Measurements from ENCODE around the gene SGCB. TPM values are rescaled to one million over a fixed set of nuclear protein-coding genes. Genes with fewer than 3 reads are reported as not detected.
A peak's percentile ranks its signal among the peaks of the same experiment; 100 is the strongest.

Gene SGCB
- total RNA-seq, 1 donor, result 1.4 TPM

DNA sequence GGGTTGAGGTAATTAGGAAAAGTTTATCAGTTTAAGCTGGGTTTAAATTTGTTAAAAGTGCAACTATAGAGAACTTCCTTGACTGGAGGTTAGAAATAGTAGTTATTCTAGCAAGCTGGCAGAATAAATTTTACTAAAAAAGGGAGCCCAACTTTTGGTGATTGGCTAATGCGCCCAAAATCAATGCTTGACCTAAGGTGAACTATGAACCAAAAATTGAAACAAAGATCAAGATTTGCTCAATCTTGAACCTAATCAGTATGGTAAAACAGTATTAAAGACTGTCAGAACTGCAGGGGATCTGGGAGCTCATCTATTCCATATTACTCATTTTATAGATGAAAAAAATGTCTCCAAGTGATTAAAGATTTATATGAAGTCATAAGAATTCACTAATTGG, 6.9 kb upstream of the SGCB start:
- no peak overlapping the region for H3K4me3 ChIP-seq (ENCODE audit: low read length)
- peaks cover 59% of the 10 kb centered on the region for H3K27me3 ChIP-seq (ENCODE audit: insufficient read depth, low read length)
- no peaks in the 10 kb centered on the region for H3K9me3 ChIP-seq (ENCODE audit: low read depth, low read length)
- H3K4me1 ChIP-seq (ENCODE audit: insufficient read depth, low read length), result no peaks in the 10 kb centered on the region

DNA sequence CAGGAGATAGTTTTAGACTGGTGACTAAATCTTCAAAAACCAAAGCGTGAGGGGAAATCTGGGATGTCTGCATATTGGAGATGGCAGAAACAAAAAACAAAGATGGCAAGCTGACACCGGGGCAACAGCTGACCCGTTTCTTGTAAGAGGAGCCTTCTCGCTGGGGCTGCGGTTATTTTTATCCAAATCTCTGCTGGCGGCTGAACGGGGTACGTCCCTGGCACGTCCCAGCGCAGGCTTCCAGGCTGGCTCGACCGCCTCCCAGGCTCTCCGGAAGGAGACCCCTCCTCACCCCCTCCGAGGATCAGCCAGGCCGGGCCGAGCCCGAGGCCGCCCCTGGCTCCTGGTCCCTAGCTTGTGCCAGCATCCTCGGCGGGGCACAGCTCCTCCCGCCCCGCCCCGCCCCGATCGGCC, 403 bp downstream of the SGCB start:
- Histone ChIP-seq H3K27me3 (ENCODE audit: insufficient read depth, low read length) (peaks cover 45% of the 10 kb centered on the region), H3K9me3 (ENCODE audit: low read depth, low read length) (no peaks in the 10 kb centered on the region), H3K4me1 (ENCODE audit: insufficient read depth, low read length) (peaks cover 7% of the 10 kb centered on the region), H3K4me3 (ENCODE audit: low read length) (peak overlapping the region; percentile 36)

DNA sequence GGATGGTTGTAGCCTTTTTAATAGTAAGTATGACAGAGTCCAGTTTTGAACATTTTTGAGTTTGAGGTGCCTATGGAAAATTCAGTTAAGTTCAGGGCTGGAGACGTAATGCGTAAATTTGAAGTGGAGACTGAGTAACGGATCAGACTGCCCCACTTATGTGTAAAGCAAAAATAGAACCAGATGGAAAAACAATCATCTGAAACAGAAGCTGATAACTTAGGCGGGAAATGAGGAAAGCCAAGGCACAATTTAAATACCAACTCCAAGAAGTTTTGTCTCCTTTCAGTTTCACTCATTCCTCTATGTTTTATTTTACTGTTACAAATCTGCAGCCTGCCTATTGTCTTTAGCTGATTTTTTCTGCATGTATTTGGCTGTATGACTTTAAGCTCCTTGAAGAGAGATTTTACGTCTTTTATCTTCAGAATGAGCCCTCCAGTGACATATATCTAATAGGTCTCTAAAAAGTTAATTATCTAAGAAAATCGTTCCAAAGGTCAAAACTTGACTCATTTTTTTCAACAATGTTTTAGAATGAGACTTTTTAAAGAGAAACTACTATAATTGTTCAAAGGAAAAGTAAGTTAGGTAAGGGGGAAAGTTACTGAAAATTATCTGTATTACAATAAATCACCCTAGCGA, 1.1 kb downstream of the SGCB start:
- Histone ChIP-seq H3K9me3 (ENCODE audit: low read depth, low read length) (no peaks in the 10 kb centered on the region), H3K4me3 (ENCODE audit: low read length) (no peak overlapping the region), H3K4me1 (ENCODE audit: insufficient read depth, low read length) (peaks cover 7% of the 10 kb centered on the region), H3K27me3 (ENCODE audit: insufficient read depth, low read length) (peaks cover 40% of the 10 kb centered on the region)

DNA sequence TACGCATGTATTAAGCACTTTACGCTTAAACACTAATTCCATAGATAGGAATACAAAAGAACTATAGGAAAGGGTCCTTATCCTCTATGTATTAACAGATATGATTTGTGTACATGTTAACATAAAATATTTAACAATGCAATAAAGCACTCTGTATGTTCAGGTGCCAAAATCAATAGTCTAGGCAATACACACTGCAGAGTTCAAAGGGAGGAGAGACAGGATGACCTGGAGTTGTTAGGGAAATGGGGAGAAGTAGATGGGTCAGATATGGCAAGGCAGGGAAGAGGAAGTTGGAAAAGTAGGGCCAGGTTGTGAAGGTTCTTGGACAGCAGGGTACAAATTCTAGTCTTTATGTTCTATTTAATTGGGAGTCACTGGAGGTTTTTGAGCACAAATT, 2.9 kb downstream of the SGCB start:
- no peaks in the 10 kb centered on the region for H3K9me3 ChIP-seq (ENCODE audit: low read depth, low read length)
- H3K27me3 ChIP-seq (ENCODE audit: insufficient read depth, low read length), result peaks cover 29% of the 10 kb centered on the region
- H3K4me1 ChIP-seq (ENCODE audit: insufficient read depth, low read length), result peaks cover 7% of the 10 kb centered on the region
- H3K4me3 ChIP-seq (ENCODE audit: low read length), result no peak overlapping the region

DNA sequence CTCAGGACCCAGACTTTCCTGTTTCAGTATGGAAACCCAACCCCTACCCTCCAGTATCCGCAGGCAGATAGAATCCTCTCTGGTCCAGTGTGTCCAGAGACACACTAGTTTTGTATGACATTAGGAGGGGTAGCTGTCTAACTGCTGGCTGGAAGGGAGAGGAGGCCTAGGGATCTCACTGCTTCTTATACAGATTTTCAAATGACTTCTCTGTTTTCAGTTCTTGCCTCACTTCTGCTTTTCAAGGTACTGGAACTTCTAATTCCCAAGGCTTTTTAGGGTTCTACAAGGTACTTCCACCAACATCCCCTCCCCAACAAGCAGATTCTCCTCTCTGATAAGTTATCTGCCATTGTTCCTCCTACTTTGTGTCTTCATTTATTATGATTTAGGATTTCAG, 6.1 kb downstream of the SGCB start:
- Histone ChIP-seq H3K9me3 (ENCODE audit: low read depth, low read length) (no peaks in the 10 kb centered on the region), H3K27me3 (ENCODE audit: insufficient read depth, low read length) (peaks cover 6% of the 10 kb centered on the region), H3K4me1 (ENCODE audit: insufficient read depth, low read length) (no peaks in the 10 kb centered on the region), H3K4me3 (ENCODE audit: low read length) (no peak overlapping the region)

DNA sequence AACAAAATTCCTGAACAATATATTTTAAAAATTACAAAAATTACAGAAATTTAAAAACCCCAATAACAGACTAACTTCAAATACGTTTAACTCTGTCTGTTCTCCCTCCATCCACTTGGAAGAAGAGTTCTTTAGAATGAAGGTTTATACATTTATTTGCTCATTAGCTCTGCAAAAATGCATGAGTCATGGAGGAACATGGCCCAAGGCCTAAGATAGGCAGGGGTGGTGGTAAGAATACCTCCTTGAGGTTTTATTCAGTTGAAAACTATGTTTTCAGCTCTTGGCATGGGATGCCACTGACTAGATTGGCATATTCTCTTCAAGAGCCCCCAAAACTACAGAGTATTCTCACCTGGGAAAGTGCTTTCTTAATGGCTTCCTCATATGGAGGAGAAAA, 9.1 kb downstream of the SGCB start:
- Histone ChIP-seq H3K4me3 (ENCODE audit: low read length) (no peak overlapping the region), H3K9me3 (ENCODE audit: low read depth, low read length) (no peaks in the 10 kb centered on the region), H3K4me1 (ENCODE audit: insufficient read depth, low read length) (no peaks in the 10 kb centered on the region)

DNA sequence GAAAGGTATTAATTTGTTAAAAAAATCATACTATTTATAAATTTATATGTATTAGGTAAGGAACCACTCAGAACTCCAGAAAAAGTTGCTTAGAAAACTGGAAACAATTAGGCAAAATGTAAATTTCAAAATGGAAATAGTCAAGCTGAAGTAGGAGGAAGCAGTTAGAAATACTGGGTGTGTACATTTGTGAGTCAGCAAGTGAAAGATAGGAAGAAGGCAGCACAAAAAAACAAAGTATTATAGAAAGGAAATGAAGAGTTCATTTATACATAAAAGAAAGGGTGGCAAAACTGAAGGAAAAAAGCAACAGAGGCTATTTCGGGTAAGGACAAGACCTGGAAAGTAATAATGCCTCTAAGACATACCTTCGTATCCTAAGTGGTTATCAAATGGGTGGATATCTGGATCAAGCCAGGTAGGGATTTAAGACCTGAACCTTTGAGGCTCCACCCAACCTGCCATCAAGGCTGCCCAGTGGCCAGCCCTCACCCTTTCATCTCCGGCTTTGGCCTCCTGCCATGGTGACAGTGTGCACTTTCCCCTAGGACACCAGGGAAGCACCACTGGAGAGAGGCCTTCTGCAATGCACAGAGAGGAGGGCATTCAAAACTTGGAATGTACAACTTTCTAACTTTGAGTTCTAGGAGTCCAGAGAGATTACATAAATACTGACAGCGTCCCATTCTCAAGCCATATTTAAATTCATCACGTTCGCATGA, 18.0 kb downstream of the SGCB start, which contains the start of gene LRRC66:
LRRC66 (minus strand) TSS at position 428 of the 722 bp plus-strand sequence. CDS start 2,750 bp downstream, outside the sequence.
- no peaks in the 10 kb centered on the region for H3K9me3 ChIP-seq (ENCODE audit: low read depth, low read length)
- peaks cover 8% of the 10 kb centered on the region for H3K4me1 ChIP-seq (ENCODE audit: insufficient read depth, low read length)
- no peak within 1 kb of the TSS for H3K4me3 ChIP-seq (ENCODE audit: low read length)
- H3K27me3 ChIP-seq (ENCODE audit: insufficient read depth, low read length), result no peaks in the 10 kb centered on the region

More for the DNA sequence above, 9.1 kb downstream of the SGCB start:
- H3K27me3 ChIP-seq (ENCODE audit: insufficient read depth, low read length), result no peaks in the 10 kb centered on the region

DNA sequence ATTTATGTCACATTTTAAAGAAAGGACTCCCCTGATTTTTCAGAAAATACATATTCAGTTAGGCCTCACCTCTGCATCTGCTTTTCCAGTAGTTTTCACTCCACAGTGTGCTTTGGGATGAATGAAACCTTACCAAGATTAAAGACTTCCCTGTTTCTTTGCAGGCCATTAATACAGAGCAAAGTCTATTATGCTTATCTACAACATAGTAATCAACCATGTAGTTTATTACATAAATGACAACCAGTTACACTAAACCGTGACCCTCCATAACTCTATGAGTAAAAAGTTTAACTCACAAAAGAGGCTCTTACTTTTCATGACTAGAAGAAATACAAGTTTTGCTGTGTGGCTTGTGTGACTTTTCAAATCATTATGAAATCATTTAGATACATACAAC, 20.3 kb downstream of the SGCB start:
- peaks cover 9% of the 10 kb centered on the region for H3K4me1 ChIP-seq (ENCODE audit: insufficient read depth, low read length)
- H3K9me3 ChIP-seq (ENCODE audit: low read depth, low read length), result no peaks in the 10 kb centered on the region
- H3K4me3 ChIP-seq (ENCODE audit: low read length), result no peak overlapping the region
- no peaks in the 10 kb centered on the region for H3K27me3 ChIP-seq (ENCODE audit: insufficient read depth, low read length)

DNA sequence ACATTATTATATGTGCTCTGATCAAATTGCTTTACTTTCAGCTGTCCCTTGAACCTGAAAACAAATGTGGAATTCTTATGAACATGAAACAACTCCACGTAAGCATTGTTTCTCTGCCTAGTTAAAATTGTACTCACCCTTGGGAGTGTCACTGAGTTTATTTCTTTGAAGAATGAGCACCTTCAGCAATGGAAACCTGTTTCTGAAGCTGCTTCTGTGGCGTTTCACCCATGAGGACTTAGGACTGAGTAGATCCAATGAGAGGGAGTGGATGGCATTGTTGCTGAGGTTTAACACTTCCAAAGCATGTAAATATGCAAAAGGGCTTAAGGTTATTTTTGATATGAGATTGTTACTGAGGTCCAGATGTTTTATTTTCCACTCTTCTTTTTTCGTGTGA, 21.1 kb downstream of the SGCB start:
- Histone ChIP-seq H3K4me1 (ENCODE audit: insufficient read depth, low read length) (peaks cover 9% of the 10 kb centered on the region), H3K9me3 (ENCODE audit: low read depth, low read length) (no peaks in the 10 kb centered on the region)

DNA sequence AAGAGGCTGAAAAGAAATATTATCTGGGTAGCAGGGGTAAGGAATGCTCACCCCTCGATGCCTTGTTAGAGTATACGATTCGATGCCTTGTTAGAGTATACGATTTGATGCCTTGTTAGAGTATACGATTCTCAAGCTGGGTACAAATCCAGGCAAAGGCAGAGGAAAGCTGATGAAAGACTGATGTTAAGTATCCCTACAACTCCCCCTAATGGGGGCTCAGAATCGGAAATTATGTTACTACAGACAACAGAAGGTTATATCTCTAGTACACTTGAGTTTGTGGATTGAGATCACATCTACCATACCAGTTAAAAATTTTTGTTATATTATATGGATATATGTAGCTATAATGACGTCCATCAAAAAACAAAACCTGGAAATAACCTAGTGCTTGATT, 22.7 kb downstream of the SGCB start:
- Histone ChIP-seq H3K27me3 (ENCODE audit: insufficient read depth, low read length) (no peaks in the 10 kb centered on the region), H3K4me3 (ENCODE audit: low read length) (no peak overlapping the region), H3K4me1 (ENCODE audit: insufficient read depth, low read length) (peaks cover 9% of the 10 kb centered on the region), H3K9me3 (ENCODE audit: low read depth, low read length) (no peaks in the 10 kb centered on the region)

More for the DNA sequence above, 21.1 kb downstream of the SGCB start:
- Histone ChIP-seq H3K27me3 (ENCODE audit: insufficient read depth, low read length) (no peaks in the 10 kb centered on the region), H3K4me3 (ENCODE audit: low read length) (no peak overlapping the region)

DNA sequence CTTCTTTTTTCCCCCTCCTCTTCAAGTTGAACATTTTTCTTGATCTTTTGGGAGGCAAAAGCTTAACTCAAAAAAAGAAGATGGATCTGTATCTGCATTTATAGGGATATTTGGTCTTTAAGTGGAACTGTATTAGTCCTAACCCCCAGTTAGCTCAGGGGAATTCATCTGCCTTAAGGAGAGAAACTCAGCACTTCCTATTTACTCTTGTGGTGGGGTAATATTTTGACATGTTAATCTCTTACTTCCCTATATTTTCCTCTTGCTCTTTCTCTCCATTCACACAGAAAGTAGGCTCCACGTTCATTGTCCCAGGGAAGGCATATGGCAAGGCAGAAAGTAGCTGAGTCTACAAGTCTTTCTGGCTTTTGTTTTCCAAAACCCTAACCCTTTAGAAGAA, 23.2 kb downstream of the SGCB start:
- Histone ChIP-seq H3K9me3 (ENCODE audit: low read depth, low read length) (no peaks in the 10 kb centered on the region), H3K4me3 (ENCODE audit: low read length) (no peak overlapping the region), H3K27me3 (ENCODE audit: insufficient read depth, low read length) (no peaks in the 10 kb centered on the region), H3K4me1 (ENCODE audit: insufficient read depth, low read length) (peaks cover 5% of the 10 kb centered on the region)

DNA sequence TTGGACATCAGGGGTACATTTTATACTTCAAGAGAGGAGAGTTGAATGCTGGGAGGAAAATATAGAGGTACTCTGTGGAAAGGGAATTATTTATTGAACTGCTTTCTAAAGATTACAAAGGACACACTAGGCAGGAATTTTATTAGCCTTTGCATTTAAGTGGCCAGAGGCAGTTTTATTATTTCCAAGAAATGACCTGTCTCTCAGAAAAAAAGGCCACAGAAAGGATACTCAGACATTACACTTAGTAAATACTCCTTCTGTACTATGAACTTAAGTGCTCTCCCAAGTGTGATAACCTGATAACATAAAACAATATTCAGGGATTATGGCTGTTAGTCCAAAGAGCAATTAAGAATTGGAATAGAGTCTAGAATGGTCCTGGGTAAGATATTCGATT, 25.4 kb downstream of the SGCB start:
- peaks cover 5% of the 10 kb centered on the region for H3K4me1 ChIP-seq (ENCODE audit: insufficient read depth, low read length)
- no peak overlapping the region for H3K4me3 ChIP-seq (ENCODE audit: low read length)
- no peaks in the 10 kb centered on the region for H3K27me3 ChIP-seq (ENCODE audit: insufficient read depth, low read length)
- no peaks in the 10 kb centered on the region for H3K9me3 ChIP-seq (ENCODE audit: low read depth, low read length)

DNA sequence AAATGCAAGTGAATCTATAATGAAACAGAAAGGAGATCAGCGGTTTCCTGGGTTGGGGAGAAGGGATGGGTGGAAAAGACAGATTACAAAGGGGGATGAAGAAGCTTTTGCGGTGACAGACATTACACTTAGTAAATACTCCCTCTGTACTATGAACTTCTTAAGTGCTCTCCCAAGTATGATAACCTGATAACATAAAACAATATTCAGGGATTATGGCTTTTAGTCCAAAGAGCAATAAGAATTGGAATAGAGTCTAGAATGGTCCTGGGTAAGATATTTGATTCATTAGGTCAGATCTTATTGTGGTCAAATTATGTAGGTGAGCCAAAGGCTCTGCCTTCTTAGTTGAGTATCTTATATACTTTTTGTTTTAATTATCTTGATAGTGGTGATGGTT, 27.1 kb downstream of the SGCB start:
- Histone ChIP-seq H3K9me3 (ENCODE audit: low read depth, low read length) (no peaks in the 10 kb centered on the region), H3K4me3 (ENCODE audit: low read length) (no peak overlapping the region), H3K27me3 (ENCODE audit: insufficient read depth, low read length) (no peaks in the 10 kb centered on the region)

DNA sequence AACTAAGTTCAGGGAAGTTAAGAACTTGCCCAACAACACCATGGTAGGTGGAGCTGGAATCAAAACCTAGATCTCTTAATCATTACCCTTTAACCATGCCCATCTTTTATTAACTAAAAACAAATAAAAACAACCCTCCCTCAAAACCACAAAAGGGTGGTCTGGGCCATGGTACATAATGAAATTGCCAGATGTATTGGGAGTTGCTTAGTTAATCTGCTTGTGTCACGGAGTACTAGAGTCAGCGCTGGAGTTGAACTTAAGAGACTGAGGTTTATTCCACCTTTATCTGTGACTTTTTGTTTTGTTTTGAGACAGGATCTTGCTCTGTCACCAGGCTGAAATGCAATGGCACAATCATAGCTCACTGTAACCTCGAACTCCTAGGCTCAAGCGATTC, 31.2 kb downstream of the SGCB start:
- no peaks in the 10 kb centered on the region for H3K9me3 ChIP-seq (ENCODE audit: low read depth, low read length)

More for the DNA sequence above, 27.1 kb downstream of the SGCB start:
- peaks cover 5% of the 10 kb centered on the region for H3K4me1 ChIP-seq (ENCODE audit: insufficient read depth, low read length)

DNA sequence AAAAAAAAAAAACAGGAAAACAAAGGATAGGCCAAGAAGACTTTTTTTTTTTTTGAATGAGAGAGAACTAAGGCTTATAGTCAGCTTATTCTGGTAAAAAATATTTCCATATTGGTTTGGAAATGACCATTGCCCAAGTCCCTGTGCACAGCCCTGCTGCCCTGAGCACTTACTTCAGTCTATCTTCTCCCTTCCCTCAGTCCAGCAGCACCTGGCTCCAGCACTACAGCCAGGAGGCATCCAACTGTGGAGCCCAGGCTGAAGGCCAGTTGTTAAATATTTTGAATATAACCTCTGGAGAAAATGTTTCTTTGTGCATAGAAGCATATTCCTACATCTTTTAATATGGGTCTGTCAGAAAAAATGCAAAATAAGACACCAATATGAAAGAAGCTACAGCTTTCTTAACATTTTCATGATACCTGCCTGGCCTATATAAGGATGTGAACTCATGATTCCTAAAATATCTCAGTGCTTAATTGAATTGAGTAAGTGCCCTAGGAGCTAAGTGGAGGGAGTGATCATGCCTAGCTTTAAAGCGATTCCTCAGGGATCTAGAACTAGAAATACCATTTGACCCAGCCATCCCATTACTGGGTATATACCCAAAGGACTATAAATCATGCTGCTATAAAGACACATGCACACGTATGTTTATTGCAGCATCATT, 32.4 kb downstream of the SGCB start:
- H3K4me1 ChIP-seq (ENCODE audit: insufficient read depth, low read length), result no peaks in the 10 kb centered on the region
- no peaks in the 10 kb centered on the region for H3K9me3 ChIP-seq (ENCODE audit: low read depth, low read length)
- no peak overlapping the region for H3K4me3 ChIP-seq (ENCODE audit: low read length)
- no peaks in the 10 kb centered on the region for H3K27me3 ChIP-seq (ENCODE audit: insufficient read depth, low read length)

More for the DNA sequence above, 31.2 kb downstream of the SGCB start:
- no peaks in the 10 kb centered on the region for H3K27me3 ChIP-seq (ENCODE audit: insufficient read depth, low read length)
- H3K4me1 ChIP-seq (ENCODE audit: insufficient read depth, low read length), result no peaks in the 10 kb centered on the region
- H3K4me3 ChIP-seq (ENCODE audit: low read length), result no peak overlapping the region

Data from mononuclear cell (primary cell).